Measurements from ENCODE around the gene CSNK1E. TPM values are rescaled to one million over a fixed set of nuclear protein-coding genes. Genes with fewer than 3 reads are reported as not detected.

CSNK1E gene
- total and polyA plus RNA-seq, 4 donors, result 87.2 to 121 (median 112) TPM

DNA sequence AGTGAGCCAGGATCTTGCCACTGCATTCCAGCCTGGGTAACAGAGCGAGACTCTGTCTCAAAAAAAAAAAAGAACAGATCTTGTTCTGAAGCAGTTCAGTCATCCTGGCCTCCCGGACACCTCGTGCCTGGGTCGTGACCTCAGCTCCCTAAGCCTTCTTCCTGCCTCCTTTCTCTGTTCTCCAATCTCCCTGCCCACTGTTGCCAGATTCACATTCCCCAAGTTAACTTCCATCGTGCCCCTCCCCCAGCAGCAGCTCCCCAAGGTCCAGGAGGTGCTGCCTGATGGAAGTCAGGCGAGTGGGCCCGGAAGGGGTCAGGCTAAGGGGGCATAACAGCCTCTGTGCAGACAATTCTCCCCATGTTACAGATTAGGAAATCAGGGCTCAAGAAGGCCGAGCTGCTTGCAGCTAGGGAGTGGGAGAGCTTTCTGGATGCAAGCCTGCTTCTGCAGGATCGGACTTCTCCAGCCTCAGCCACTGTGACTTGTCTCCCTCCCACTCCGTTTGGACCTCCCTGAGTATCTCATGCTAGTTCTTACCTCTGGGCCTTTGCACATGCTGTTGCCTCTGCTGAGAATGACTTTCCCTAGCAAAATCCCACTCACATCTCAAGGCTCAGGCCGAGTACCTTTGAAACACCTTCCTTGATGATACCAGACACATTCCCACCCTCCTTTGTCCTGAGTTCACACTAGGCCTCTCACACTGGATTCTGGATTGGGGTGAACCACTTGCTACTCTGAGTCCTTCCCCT, 30.1 kb downstream of the CSNK1E start:
- TF ChIP-seq, protein P1, sequence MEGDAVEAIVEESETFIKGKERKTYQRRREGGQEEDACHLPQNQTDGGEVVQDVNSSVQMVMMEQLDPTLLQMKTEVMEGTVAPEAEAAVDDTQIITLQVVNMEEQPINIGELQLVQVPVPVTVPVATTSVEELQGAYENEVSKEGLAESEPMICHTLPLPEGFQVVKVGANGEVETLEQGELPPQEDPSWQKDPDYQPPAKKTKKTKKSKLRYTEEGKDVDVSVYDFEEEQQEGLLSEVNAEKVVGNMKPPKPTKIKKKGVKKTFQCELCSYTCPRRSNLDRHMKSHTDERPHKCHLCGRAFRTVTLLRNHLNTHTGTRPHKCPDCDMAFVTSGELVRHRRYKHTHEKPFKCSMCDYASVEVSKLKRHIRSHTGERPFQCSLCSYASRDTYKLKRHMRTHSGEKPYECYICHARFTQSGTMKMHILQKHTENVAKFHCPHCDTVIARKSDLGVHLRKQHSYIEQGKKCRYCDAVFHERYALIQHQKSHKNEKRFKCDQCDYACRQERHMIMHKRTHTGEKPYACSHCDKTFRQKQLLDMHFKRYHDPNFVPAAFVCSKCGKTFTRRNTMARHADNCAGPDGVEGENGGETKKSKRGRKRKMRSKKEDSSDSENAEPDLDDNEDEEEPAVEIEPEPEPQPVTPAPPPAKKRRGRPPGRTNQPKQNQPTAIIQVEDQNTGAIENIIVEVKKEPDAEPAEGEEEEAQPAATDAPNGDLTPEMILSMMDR (IDR thresholded peaks at IDR 0.05; ENCODE audit: control extremely low read depth, extremely low read depth), result no peak
- ATAC-seq (ENCODE audit: insufficient read depth, low FRiP score) (no peak), DNase-seq (peak in 1 of 3 donors; percentile 25)
- 73 to 78% methylated on average over 11 of the region's 11 CpGs for WGBS, 2 donors
- Histone ChIP-seq H3K4me3 (no peak overlapping the region), H3K9me3 (ENCODE audit: control insufficient read depth in 4 of 4, insufficient read depth in 3 of 4, low read length in 3 of 4) (no peaks in the 10 kb centered on the region), H3K36me3 (ENCODE audit: control insufficient read depth in 4 of 4, insufficient read depth in 4 of 4, low read length in 4 of 4) (peaks cover 0 to 22% (median 2%) of the 10 kb centered on the region in 4 donors), H3K9ac (ENCODE audit: insufficient read depth in 1 of 2, low read length in 2 of 2) (no peak overlapping the region), H3K27ac (ENCODE audit: low read depth in 1 of 2, low read length in 1 of 2) (no peak overlapping the region), H3K4me1 (ENCODE audit: control insufficient read depth in 5 of 5, insufficient read depth in 5 of 5, low read length in 5 of 5) (peaks cover 0 to 10% (median 2%) of the 10 kb centered on the region in 5 donors), H3K27me3 (ENCODE audit: control insufficient read depth in 3 of 3, insufficient read depth in 3 of 3, low read length in 2 of 3) (no peaks in the 10 kb centered on the region)

DNA sequence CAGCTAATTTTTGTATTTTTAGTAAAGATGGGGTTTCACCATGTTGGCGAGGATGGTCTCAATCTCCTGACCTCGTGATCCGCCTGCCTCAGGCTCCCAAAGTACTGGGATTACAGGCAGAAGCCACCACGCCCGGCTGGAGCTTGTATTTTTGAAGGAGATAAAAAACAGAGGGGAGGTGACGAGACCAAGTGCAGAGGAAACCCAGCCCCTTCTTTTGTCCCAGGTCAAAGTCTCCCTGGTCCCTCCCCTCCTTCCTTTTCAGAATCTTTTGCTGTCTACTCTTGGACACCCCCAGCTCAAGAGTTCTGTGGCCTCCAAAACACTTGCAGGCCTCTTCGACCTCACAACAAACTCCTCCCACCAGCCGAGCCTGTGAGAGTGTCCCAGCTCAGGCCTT, 32.2 kb downstream of the CSNK1E start:
- Histone ChIP-seq H3K4me1 (ENCODE audit: control insufficient read depth in 5 of 5, insufficient read depth in 5 of 5, low read length in 5 of 5) (peaks cover 0 to 10% (median 0%) of the 10 kb centered on the region in 5 donors), H3K9me3 (ENCODE audit: control insufficient read depth in 4 of 4, insufficient read depth in 3 of 4, low read length in 3 of 4) (no peaks in the 10 kb centered on the region), H3K36me3 (ENCODE audit: control insufficient read depth in 4 of 4, insufficient read depth in 4 of 4, low read length in 4 of 4) (peaks cover 0 to 10% (median 0%) of the 10 kb centered on the region in 4 donors), H3K27ac (ENCODE audit: low read depth in 1 of 2, low read length in 1 of 2) (peak overlapping the region in 1 of 2 donors; percentile 1), H3K9ac (ENCODE audit: insufficient read depth in 1 of 2, low read length in 2 of 2) (no peak overlapping the region), H3K27me3 (ENCODE audit: control insufficient read depth in 3 of 3, insufficient read depth in 3 of 3, low read length in 2 of 3) (no peaks in the 10 kb centered on the region), H3K4me3 (no peak overlapping the region)
- 62 to 68% methylated on average over 8 of the region's 8 CpGs for WGBS, 2 donors
- ATAC-seq (ENCODE audit: insufficient read depth, low FRiP score), result no peak
- TF ChIP-seq, protein P1 (IDR thresholded peaks at IDR 0.05; ENCODE audit: control extremely low read depth, extremely low read depth), result no peak
- no peak for DNase-seq

DNA sequence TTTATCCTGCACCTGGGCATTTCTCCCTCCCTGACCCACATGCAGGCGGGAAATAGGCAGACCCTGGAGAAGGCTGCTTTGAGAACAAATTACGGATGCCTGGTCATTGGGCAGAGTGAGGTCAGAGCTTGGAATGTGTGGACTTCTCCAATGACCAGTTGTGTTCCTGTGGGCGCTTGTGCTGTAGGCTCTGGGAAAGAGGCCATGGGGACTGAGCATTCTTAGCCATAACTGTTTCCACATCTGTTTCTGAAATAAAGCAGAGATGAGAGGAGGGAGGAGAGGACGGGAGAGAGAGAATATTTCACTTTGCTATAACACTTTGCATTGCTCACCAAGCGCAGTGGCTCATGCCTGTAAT, 33.2 kb downstream of the CSNK1E start:
- Histone ChIP-seq H3K27ac (ENCODE audit: low read depth in 1 of 2, low read length in 1 of 2) (peak overlapping the region in 1 of 2 donors; percentile 86), H3K9me3 (ENCODE audit: control insufficient read depth in 4 of 4, insufficient read depth in 3 of 4, low read length in 3 of 4) (no peaks in the 10 kb centered on the region), H3K4me3 (no peak overlapping the region), H3K9ac (ENCODE audit: insufficient read depth in 1 of 2, low read length in 2 of 2) (no peak overlapping the region), H3K36me3 (ENCODE audit: control insufficient read depth in 4 of 4, insufficient read depth in 4 of 4, low read length in 4 of 4) (peaks cover 0 to 4% (median 0%) of the 10 kb centered on the region in 4 donors), H3K4me1 (ENCODE audit: control insufficient read depth in 5 of 5, insufficient read depth in 5 of 5, low read length in 5 of 5) (peaks cover 0 to 10% (median 0%) of the 10 kb centered on the region in 5 donors), H3K27me3 (ENCODE audit: control insufficient read depth in 3 of 3, insufficient read depth in 3 of 3, low read length in 2 of 3) (no peaks in the 10 kb centered on the region)
- WGBS, 2 donors, result 69 to 81% methylated on average over 5 of the region's 5 CpGs
- ATAC-seq (ENCODE audit: insufficient read depth, low FRiP score), result peak; percentile 21
- TF ChIP-seq, protein P1 (IDR thresholded peaks at IDR 0.05; ENCODE audit: control extremely low read depth, extremely low read depth), result no peak
- no peak for DNase-seq
